ENCODE measurements around the gene FLRT1.

Gene FLRT1, protein sequence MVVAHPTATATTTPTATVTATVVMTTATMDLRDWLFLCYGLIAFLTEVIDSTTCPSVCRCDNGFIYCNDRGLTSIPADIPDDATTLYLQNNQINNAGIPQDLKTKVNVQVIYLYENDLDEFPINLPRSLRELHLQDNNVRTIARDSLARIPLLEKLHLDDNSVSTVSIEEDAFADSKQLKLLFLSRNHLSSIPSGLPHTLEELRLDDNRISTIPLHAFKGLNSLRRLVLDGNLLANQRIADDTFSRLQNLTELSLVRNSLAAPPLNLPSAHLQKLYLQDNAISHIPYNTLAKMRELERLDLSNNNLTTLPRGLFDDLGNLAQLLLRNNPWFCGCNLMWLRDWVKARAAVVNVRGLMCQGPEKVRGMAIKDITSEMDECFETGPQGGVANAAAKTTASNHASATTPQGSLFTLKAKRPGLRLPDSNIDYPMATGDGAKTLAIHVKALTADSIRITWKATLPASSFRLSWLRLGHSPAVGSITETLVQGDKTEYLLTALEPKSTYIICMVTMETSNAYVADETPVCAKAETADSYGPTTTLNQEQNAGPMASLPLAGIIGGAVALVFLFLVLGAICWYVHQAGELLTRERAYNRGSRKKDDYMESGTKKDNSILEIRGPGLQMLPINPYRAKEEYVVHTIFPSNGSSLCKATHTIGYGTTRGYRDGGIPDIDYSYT

DNA sequence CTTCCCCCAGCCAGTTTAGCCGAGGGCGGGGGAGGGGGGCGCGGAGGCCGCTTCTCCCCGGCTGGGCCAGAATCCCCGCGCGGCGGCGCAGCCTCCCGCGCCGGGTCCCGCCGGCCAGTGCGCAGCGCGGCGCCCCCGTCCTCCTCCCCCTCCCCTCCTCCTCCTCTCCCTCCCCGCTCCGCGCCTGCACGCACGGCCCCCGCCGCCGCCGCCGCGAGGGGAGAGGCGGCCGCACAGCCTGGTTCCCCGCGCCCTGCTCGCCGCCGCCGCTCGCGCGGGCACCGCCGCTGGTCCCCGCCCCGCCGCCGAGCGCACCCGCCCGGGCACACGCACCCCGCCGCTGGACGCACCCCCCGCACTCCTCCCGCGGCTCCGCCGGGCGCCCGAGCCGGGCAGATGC, at the start of gene FLRT1:
FLRT1 (plus strand) TSS at position 356 of the 400 bp plus-strand sequence. CDS start 80,337 bp downstream, outside the sequence.
- DNase-seq (ENCODE audit: low read depth), result no peak

DNA sequence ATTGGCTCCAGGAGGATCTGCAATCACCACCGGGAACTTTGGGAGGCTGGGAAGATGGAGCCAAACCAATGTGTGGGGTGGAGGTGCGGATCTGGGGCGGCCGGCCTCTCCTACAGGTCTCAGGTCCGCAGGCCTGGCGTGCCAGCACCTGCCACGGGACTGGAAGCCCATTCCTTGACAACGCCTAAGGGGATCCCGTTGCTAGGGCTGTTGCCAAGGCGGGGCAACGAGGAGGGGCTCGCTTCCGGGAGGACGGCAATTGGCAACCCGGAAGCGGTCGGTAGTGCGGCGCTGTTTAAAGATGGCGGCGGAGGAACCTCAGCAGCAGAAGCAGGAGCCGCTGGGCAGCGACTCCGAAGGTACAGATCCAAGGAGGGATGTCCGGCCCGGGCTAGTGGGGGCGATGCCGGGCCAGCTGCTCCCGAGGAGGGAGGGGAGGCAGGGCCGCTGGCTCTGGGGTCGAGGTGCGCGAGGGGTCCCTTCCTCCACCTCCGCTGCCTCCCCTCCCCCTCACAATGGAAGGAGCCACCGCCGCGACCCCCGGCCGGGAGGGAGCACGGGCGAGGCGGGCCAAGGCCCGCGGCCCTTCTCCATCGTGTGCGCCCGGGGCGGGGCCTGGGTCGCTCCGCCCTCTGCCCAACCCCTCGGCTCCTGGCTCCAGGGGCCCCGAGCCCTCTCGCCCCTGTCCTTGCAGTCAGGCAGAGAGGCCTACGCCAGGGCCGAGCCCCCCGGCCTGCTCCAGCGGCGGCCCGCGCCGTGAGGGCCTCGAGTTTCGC, 49.4 kb upstream of the FLRT1 start, which contains the start of gene OTUB1:
OTUB1 (plus strand) TSS at position 283 of the 776 bp plus-strand sequence; CDS start at position 302, 19 bp downstream.
- DNase-seq (ENCODE audit: low read depth), result peak; percentile 84

DNA sequence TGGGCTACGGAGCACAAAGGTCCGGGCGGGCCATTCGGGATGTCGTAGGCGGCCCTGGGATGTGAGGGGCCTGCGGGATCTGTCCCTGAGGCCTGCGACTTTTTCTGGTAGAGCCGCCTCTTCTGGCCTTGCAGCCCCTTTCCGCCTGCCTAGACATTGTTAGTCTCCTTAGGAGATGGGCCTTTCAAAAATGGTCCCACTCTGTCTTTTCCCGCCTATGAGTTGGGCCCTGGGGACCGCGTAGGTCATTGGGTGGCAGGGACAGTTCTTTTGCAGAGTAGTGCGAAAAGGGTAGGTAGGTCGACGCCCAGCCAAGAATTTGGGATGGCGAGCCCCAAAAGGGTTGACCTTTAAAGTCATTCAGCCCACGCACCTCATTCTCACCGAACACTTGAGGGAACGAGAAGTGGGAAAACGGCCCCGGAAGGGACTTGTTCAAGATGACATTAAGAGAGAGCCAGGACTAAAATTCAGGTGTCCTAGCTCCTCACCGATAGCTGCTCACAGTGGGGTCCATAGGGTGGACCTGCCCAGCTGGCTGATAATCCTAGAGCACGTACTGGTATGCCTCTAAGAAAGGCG, 48.7 kb upstream of the FLRT1 start:
- DNase-seq (ENCODE audit: low read depth), result no peak

DNA sequence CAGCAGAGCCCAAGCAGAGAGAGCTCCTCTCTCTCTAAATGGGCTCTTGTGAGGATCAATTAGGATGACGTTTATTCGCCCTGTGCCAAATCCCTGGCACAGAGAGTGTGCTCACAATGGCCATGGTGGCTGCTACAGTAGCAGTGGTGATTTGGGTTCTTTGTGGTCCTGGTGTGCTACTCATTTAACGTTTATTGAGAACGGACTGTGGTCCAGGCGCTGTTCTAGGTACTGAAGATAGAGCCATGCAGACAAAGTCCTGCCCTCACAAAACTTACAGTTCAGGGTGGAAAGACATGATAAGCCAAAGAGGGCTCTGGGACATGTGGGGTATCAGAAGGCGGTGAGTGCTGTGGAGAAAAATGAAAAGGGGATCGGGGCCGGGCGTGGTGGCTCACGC, 44.2 kb upstream of the FLRT1 start:
- no peak for DNase-seq (ENCODE audit: low read depth)

DNA sequence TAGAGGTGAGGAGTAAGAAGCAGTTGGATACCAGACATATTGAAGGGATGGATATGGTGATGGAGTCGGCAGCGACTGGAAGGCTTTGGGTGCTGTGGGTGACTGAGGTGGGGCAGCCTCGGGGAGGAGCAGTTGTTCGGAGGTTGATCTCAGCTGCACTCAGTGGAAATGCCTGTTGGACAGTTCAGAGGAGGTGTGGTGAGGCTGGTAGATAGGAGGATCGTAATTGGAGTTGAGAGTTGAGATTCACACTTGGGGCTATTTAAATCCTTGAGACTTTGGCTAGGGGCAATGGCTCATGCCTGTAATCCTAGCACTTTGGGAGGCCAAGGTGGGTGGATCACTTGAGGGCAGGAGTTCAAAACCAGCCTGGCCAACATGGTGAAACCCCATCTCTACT, 42.6 kb upstream of the FLRT1 start:
- no peak for DNase-seq (ENCODE audit: low read depth)

DNA sequence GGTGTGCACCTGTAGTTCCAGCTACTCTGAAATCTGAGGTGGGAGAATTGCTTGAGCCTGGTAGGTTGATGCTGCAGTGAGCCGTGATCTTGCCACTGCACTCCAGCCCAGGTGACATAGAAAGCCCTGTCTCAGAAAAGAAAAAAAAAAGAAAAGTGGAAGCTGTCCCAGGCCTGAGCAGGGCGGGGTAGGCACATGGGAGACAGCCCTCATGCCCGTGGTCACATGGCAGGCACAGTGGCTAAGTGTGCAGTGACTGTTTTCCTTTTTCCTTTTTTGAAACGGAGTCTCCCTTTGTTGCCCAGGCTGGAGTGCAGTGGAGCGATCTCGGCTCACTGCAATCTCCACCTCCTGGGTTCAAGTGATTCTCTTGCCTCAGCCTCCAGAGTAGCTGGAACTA, 41.7 kb upstream of the FLRT1 start:
- DNase-seq (ENCODE audit: low read depth), result no peak

DNA sequence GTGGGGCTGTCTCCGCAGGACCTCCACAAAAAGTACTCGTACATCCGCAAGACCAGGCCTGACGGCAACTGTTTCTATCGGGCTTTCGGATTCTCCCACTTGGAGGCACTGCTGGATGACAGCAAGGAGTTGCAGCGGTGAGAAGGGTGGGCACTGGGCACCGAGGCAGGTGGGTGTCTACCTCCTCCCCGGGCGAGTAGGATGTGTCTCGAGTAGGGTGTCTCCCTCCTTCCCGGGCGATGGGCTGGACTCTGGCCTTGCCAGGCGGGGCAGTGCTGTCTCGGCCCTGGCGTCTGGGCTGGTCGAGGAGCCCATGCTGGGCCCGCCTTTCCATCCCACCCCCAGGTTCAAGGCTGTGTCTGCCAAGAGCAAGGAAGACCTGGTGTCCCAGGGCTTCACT, 39.2 kb upstream of the FLRT1 start:
- DNase-seq (ENCODE audit: low read depth), result no peak

DNA sequence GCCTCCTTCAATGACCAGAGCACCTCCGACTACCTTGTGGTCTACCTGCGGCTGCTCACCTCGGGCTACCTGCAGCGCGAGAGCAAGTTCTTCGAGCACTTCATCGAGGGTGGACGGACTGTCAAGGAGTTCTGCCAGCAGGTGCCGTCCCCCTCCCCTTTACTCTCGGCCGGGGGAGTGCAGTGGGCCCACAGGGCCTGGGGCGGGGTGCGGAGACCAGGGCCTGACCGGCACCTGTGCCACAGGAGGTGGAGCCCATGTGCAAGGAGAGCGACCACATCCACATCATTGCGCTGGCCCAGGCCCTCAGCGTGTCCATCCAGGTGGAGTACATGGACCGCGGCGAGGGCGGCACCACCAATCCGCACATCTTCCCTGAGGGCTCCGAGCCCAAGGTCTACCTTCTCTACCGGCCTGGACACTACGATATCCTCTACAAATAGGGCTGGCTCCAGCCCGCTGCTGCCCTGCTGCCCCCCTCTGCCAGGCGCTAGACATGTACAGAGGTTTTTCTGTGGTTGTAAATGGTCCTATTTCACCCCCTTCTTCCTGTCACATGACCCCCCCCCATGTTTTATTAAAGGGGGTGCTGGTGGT, 38.5 kb upstream of the FLRT1 start:
- no peak for DNase-seq (ENCODE audit: low read depth)

DNA sequence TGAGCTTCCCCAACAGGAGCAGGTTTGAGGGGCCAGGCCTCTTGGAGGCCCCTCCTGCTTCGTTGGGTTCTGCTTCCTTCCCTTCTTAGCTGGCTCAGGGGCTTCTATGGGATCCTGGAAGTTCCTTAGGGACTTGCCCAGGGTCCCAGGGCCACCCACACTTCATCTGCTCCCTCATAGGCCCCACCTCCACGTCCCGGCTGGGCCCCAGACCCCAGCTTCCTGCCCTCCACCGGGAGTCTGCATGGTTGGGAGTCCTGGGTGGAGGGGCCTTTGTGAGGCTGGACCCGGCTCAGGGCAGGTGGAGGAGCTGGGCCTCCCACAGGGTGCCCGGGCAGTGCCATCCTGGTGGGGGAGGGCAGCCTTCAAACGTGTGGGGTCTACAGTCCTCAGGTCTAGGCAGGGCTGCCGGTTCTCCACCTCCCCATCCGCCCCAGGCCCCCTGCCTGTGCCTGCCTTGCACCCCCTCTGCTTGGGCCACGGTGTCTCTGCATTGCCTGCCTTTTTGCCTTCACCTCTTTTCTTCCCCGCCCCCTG, 37.9 kb upstream of the FLRT1 start:
- DNase-seq (ENCODE audit: low read depth), result no peak

DNA sequence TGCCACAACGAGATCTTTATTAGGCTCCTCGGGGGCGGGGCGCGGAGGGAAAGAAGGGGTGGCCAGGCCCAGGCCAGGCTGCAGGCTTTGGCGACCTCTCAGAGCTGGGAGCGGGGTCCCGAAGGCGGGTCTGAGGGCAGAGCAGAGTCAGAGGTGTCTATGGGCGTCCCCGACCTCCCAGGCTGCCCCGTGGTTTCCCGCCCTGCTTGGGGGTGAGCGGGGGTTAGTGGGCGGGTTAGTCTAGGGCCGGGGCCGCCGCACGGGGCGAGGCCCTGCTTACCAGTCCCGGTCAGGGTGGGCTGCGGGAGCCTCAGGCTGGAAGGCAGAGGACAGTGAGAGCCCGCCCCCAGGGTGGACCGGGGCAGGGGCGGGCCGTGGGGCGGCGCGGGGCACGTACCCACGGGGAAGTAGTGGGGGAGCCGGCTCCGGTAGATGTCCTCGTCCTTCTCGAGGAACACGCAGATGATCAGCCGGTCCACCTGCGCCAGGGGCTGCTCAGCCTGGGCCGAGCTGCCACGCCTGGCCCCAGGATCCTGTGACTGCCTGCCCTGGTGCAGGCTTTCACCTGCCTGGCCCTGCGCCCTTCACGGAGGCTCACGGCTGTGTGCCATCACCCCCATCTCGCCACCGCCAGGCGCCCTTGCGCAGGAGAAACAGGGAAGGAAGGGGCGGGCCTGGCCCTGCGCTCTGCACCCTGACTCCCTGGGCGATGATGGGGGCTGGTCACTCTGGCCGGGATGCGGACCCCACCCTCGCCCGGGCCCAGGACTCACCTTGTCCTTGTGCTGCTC, 37.0 kb upstream of the FLRT1 start:
- no peak for DNase-seq (ENCODE audit: low read depth)

DNA sequence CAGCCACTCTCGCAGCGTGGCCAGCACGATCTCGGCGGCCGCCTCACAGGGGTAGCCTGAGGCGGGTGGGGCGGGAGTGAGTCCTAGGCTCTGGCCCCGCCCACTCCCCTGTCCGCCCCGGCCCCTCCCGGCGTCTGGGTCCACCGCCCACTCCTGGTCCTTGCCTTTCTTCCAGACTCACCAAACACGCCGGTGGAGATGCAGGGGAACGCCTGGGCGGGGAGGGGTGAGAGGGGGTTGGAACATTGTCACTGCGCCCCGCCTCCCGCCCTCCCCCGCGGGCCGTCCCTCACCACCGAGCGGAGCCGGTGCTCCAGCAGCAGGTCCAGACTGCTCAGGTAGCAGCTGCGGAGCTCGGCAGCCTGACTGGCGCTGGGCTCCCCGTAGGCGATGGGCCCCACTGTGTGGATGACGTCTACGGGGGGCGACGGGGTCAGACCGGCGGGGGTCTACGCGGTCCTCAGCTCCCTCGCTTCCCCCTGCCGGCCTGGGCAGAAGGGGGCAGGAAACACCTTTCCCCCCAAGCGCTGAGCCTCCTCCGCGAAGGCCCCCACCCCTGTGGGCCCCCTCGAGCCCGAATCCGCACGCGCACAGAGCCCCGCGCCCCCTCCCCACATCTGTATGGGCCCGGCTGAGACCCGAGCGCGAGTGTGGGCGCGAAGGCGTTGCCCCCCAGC, 36.2 kb upstream of the FLRT1 start:
- peak; percentile 60 for DNase-seq (ENCODE audit: low read depth)

DNA sequence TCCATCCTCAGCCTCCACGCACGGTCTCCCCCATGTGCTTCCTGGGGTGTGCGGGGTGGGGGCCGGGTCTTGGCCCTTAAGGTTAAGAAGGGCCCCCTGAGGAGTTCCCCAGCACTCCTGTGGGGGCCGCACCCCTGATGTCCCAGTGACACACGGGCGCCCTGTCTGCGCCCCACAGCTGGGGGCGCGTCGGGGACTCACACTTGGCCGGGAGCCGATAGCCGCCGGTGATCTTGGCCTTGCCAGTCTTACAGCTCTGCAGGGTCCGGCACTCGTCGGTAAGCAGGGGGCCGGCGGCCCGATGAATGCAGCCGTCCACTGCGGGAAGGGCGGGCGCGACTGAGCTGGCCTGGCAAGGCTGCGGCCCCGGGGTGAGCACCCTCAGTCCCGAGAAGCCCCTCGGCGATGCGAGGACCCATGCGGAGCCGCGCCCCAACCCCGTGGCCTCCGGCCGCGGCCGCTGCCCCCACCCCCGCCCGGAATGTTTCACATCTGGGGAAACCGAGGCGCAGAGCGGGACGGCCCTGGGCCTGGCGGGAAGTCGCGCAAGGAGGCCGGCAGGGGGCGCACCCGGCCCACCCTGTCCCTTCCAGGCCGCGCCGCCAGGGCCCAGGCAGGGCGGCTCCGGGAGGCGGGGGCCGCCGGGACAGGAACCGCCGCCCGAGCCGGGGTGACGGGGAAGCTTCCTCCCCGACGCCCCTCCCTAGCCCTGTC, 35.5 kb upstream of the FLRT1 start:
- DNase-seq (ENCODE audit: low read depth), result peak; percentile 68

DNA sequence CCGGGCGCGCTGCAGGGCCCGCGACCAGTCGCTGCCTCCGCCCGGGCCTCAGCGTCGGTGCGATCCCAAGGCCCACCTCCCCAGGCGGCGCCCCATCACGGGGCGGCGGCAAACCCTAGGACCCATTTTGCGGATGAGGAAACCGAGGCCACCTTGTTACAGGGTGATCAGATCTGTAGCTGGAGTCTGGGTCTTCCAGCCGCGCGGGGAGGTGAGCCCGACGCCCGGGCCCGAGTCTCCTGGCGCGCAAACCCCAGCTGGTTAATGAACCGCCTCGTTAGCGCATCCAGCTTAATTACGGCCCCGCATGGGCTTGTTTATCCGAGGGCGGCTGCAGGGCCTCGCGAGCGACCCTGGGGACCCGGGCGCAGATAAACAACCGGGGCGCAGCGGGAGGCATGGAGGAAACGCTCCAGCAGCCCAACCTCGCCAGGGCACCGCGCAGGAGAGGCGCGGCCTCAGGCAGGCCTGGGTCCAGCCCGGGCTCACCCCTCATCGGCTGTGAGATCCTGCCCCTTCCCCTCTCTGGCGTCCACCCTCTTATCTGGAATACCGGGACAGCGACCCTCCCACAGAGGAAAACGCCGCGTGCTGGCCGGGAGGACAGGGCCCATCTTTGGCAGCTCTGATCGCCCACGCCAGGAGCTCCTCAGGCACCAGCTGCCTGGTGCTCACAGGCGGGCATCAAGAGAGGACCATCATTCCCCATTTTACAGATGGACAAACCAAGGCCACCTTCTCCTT, 34.8 kb upstream of the FLRT1 start:
- DNase-seq (ENCODE audit: low read depth), result no peak

DNA sequence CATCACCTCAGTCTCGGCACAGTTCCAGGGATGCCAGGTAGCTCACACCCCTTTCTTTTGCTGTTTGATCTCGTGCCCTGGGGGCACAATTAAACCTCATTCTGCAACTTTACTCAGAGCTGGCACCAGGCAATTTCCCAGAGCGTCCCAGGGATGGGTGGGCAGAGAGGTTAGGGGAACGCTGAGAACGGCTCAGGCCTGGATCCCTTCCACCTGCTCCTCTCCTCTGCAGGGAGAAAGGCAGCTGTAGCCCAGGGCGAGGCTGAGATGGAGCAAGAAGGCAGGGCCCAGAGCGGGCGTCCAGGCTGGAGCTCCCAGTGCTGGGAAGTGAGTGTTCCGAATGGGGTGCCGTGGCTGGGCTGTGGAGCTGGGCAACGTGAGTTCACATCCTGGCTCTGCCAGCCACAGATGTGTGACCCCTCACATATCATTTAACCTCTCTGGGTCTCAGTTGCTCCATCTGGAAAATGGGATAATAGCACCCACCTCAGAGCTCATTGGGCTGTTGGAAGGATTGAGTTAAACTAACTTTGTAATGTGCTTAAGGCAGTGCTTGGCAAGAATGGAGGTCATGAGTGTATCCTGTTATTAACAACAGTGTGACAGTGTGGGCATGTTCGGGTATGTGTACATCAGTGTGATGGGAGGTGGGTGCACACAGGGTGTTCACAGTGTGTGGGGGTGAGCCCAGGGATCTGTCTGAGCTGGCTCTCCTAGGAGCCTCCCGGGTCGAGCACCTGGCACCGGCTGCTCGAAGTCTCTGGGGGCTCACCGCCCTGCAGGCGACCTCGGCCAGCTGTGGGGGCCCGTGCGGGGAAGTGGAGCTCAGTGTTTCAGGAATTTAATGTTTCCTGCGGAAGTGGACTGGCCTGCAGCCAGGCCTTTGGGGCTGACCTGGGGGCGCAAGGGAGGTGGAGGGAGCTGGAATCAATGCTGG, 34.0 kb upstream of the FLRT1 start:
- DNase-seq (ENCODE audit: low read depth), result no peak

DNA sequence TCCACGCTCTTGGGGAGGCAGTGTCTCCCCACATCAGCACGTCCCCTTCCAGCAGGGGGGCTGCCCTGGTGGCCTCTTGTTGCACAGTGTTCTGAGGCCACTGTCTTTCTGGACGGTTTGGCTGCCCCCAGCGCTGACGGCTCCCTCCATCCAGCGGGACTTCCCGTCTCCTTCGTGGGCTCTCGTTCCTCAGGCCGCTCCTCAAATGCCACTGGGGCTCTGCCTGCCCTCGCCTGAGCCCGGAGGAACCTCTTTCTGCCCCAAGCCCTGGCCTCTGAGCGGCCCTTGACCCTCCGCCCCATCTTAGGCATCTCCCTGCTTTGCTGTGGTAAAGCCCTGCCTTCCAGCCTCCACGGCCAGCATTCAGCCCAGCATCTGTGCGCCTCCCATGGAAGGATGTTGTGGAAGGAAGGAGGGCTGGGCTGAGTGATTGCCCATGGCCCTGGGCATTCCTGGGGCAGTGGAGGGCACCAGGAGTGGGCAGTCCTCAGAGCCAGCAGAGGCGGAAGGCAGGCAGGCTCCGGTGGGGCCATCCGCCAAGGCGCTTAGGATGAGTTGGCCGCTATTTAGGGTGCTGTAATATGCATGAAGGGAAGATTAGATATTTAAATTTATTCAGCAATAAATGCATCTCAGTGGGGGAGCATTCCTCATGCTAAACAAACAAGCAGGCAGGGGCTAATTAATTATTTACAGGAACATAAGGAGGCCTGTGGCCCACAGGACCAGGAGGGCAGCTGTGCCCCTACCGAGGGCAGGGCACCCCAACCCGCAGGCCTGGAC, 31.7 kb upstream of the FLRT1 start:
- no peak for DNase-seq (ENCODE audit: low read depth)

DNA sequence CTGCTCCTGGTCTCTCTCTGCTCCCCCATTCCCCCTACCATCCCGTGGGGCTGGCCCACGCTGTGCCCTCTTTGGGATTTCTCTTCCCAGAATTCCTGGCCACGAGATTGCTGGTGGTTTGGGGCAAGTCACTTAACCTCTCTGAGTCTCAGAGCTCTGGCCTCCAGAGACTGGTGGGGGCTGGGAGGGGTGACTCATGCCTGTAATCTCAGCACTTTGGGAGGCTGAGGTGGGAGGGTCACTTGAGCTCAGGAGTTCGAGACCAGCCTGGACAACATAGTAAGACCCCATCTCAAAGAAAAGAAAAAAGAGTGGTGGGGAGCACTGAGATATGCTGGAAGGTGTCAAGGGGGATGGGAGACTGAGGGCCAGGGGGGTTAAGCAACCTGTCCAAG, 31.1 kb upstream of the FLRT1 start:
- DNase-seq (ENCODE audit: low read depth), result no peak

DNA sequence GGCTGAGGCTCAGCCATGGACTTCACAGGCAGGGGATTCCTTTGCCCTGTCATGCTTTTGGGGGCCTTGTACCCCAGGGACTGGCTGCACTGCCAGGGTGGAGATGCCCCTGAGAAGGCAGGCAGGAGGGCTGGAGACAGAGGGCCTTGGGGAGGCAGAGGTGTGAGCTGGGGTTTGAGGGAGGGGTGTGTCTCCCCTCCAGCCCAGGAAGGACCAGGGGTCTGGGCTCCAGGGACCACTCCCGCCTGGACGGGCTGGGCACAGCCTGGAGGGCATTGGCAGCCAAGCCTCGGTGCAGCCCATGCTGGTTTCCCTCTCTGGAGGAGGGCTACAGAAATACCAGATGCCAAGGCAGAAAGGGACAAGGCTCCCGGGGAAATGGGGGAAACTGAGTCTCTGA, 30.0 kb upstream of the FLRT1 start:
- no peak for DNase-seq (ENCODE audit: low read depth)

Measured in activated T-helper 9 cell treated with anti-CD3 and anti-CD28 coated beads, Interleukin-2, amount 50 U/mL, for 16 hours (primary cell).